ENCODE measurements around the gene CPED1. TPM values are rescaled to one million over a fixed set of nuclear protein-coding genes. Genes with fewer than 3 reads are reported as not detected.
"Not testable (repeated sequence)": the region's sequence is repeated elsewhere in the genome, so short reads cannot be mapped to it uniquely, and the experiment has no call there.

Gene CPED1
- total and polyA plus RNA-seq, 2 donors (not counting 1 experiment from before 2014, with no cell fraction given): 70.2 to 196 TPM

DNA sequence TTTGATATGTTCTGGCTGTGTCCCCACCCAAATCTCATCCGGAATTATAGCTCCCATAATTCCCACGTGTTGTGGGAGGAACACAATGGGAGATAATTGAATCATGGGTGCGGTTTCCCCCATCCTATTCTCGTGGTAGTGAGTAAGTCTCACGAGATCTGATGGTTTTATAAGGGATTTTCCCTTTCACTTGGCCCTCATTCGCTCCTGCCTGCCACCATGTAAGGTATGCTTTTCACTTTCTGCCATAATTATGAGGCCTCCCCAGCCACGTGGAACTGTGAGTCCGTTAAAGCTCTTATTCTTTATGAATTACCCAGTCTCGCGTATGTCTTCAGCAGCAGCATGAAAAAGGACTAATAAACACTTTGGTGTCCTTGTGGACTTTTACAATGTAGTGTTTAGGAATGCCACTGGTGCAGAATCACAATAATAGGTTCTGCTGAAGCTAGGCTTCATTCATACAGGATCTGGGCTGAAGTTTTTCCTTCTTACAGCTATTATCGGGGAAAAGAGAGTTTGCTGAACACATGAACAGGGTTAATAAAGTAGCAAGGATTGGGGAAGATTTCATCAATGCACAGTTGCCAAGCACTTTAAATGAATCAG lies 74.3 kb downstream of the CPED1 start:
- Histone ChIP-seq H3K4me1 (ENCODE audit: control insufficient read depth, extremely low read depth, insufficient read depth, low read length) (no peaks in the 10 kb centered on the region), H3K9me3 (ENCODE audit: control insufficient read depth, insufficient read depth, low read depth, low read length) (no peaks in the 10 kb centered on the region), H3K4me3 (replicated peaks in 1 of 4; ENCODE audit: control extremely low read depth in 1 of 4, insufficient read depth in 1 of 4, low read depth in 3 of 4, low read length in 4 of 4) (no peak overlapping the region), H3K27me3 (ENCODE audit: control insufficient read depth, insufficient read depth, low read length) (no peaks in the 10 kb centered on the region), H3K36me3 (ENCODE audit: control insufficient read depth, insufficient read depth, low read length) (no peaks in the 10 kb centered on the region), H4K20me1 (ENCODE audit: control insufficient read depth, extremely low read depth, insufficient read depth, low read length) (no peaks in the 10 kb centered on the region), H2AFZ (ENCODE audit: low read length) (no peak overlapping the region), H3K79me2 (ENCODE audit: control insufficient read depth, insufficient read depth, low read length) (no peaks in the 10 kb centered on the region), H3K4me2 (ENCODE audit: extremely low read depth, insufficient read depth, low read length) (no peak overlapping the region), H3K27ac (ENCODE audit: insufficient read depth, low read length) (no peak overlapping the region), H3K9ac (ENCODE audit: insufficient read depth, low read length) (no peak overlapping the region)
- TF ChIP-seq, protein P1, sequence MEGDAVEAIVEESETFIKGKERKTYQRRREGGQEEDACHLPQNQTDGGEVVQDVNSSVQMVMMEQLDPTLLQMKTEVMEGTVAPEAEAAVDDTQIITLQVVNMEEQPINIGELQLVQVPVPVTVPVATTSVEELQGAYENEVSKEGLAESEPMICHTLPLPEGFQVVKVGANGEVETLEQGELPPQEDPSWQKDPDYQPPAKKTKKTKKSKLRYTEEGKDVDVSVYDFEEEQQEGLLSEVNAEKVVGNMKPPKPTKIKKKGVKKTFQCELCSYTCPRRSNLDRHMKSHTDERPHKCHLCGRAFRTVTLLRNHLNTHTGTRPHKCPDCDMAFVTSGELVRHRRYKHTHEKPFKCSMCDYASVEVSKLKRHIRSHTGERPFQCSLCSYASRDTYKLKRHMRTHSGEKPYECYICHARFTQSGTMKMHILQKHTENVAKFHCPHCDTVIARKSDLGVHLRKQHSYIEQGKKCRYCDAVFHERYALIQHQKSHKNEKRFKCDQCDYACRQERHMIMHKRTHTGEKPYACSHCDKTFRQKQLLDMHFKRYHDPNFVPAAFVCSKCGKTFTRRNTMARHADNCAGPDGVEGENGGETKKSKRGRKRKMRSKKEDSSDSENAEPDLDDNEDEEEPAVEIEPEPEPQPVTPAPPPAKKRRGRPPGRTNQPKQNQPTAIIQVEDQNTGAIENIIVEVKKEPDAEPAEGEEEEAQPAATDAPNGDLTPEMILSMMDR (conservative IDR thresholded peaks at IDR 0.05 in 1 of 2, IDR thresholded peaks at IDR 0.05 in 1 of 2; ENCODE audit: low read depth in 1 of 2, low read length in 2 of 2): no peak
- no peak for TF ChIP-seq EZH2 (IDR thresholded peaks at IDR 0.05; ENCODE audit: low read length, missing control alignments)
- DNase-seq (ENCODE audit: low read depth in 2 of 2): no peak

DNA sequence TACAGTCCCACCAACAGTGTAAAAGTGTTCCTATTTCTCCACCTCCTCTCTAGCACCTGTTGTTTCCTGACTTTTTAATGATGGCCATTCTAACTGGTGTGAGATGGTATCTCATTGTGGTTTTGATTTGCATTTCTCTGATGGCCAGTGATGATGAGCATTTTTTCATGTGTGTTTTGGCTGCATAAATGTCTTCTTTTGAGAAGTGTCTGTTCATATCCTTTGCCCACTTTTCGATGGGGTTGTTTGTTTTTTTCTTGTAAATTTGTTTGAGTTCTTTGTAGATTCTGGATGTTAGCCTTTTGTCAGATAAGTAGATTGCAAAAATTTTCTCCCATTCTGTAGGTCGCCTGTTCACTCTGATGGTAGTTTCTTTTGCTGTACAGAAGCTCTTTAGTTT lies 79.2 kb downstream of the CPED1 start:
- H3K27me3 ChIP-seq (ENCODE audit: control insufficient read depth, insufficient read depth, low read length); H3K9me3 ChIP-seq (ENCODE audit: control insufficient read depth, insufficient read depth, low read depth, low read length); H3K36me3 ChIP-seq (ENCODE audit: control insufficient read depth, insufficient read depth, low read length); H2AFZ ChIP-seq (ENCODE audit: low read length); H3K9ac ChIP-seq (ENCODE audit: insufficient read depth, low read length); H3K4me2 ChIP-seq (ENCODE audit: extremely low read depth, insufficient read depth, low read length); H3K79me2 ChIP-seq (ENCODE audit: control insufficient read depth, insufficient read depth, low read length); DNase-seq (ENCODE audit: low read depth in 2 of 2); H4K20me1 ChIP-seq (ENCODE audit: control insufficient read depth, extremely low read depth, insufficient read depth, low read length); H3K4me3 ChIP-seq (replicated peaks in 1 of 4; ENCODE audit: control extremely low read depth in 1 of 4, insufficient read depth in 1 of 4, low read depth in 3 of 4, low read length in 4 of 4); H3K27ac ChIP-seq (ENCODE audit: insufficient read depth, low read length); H3K4me1 ChIP-seq (ENCODE audit: control insufficient read depth, extremely low read depth, insufficient read depth, low read length): not testable (repeated sequence)

DNA sequence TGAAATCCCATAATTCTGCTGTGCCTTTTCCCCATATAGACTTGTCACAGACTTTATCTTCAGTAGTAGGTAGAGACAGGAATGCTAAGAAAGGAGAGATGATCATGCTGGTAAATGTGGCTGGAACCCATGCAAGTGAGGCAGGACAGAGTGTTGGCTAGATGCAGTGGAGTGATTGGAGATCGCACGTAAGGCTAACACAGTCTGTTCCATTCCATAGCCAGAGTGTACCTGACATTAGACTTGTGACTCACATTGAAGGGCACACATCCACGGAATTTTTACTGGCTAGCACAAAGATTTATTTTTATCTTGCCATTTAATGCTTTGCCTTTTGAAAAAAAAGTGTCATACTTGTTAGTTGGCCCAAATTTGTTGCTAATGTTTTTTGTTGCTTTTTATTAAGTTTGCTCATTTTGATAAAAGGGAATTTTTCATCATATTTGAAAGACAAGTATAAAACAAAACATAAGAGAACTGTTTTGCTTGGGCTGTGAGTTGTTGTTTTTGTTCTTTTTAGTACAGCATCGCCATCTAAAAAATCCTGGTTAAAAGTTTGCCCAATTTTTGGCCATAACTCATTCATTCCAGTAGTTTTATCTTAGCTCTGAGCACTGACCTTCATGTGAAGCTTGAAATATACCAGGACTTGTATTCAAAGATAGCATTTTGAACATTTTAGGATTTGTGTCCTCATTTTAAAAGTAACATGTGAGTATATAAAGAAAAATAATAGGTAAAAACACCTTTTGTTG lies 81.0 kb downstream of the CPED1 start:
- H2AFZ ChIP-seq (ENCODE audit: low read length): no peak overlapping the region
- peaks cover 3% of the 10 kb centered on the region for H3K4me1 ChIP-seq (ENCODE audit: control insufficient read depth, extremely low read depth, insufficient read depth, low read length)
- TF ChIP-seq, protein P1 (conservative IDR thresholded peaks at IDR 0.05 in 1 of 2, IDR thresholded peaks at IDR 0.05 in 1 of 2; ENCODE audit: low read depth in 1 of 2, low read length in 2 of 2): no peak
- TF ChIP-seq EZH2 (IDR thresholded peaks at IDR 0.05; ENCODE audit: low read length, missing control alignments): no peak
- H3K27ac ChIP-seq (ENCODE audit: insufficient read depth, low read length): no peak overlapping the region
- H3K4me3 ChIP-seq (replicated peaks in 1 of 4; ENCODE audit: control extremely low read depth in 1 of 4, insufficient read depth in 1 of 4, low read depth in 3 of 4, low read length in 4 of 4): no peak overlapping the region
- DNase-seq (ENCODE audit: low read depth in 2 of 2): peak; percentile 34 to 67
- no peaks in the 10 kb centered on the region for H4K20me1 ChIP-seq (ENCODE audit: control insufficient read depth, extremely low read depth, insufficient read depth, low read length)
- no peak overlapping the region for H3K9ac ChIP-seq (ENCODE audit: insufficient read depth, low read length)
- no peaks in the 10 kb centered on the region for H3K36me3 ChIP-seq (ENCODE audit: control insufficient read depth, insufficient read depth, low read length)
- H3K4me2 ChIP-seq (ENCODE audit: extremely low read depth, insufficient read depth, low read length): peak overlapping the region; percentile 45
- peaks cover 6% of the 10 kb centered on the region for H3K79me2 ChIP-seq (ENCODE audit: control insufficient read depth, insufficient read depth, low read length)
- H3K27me3 ChIP-seq (ENCODE audit: control insufficient read depth, insufficient read depth, low read length): no peaks in the 10 kb centered on the region
- H3K9me3 ChIP-seq (ENCODE audit: control insufficient read depth, insufficient read depth, low read depth, low read length): no peaks in the 10 kb centered on the region

Data from fibroblast of lung (primary cell).